8988T (cell line): Measurements from ENCODE around the gene CYB5A.

Source experiments
- DNase-seq: peaks from one replicate; pipeline ENCODE4 v3.0.0; 2011

Gene CYB5A

GRCh38 chr18:74203811-74204210 is 88.0 kb downstream of the CYB5A start:
- no peak for DNase-seq
